Left ventricle myocardium inferior (tissue), 1 donor: ENCODE measurements around the gene DESI1. TPM values are rescaled to one million over a fixed set of nuclear protein-coding genes. Genes with fewer than 3 reads are reported as not detected.
A peak's percentile ranks its signal among the peaks of the same experiment; 100 is the strongest.
"Not testable (repeated sequence)": the region's sequence is repeated elsewhere in the genome, so short reads cannot be mapped to it uniquely, and the experiment has no call there.

Experiments
- DNase-seq: peaks from one replicate; pipeline ENCODE4 v3.0.0-alpha.2; 2020
- H3K27ac ChIP-seq: fragments of 200-600 bp; replicated peaks from 2 replicates; pipeline ENCODE4 v1.8.0; 2021
- H3K27me3 ChIP-seq: fragments of 200-600 bp; 2 replicates; pipeline ENCODE4 v1.8.0; 2021; ENCODE audit warnings: low read depth
- H3K36me3 ChIP-seq: fragments of 200-600 bp; 2 replicates; pipeline ENCODE4 v1.8.0; 2021
- H3K4me1 ChIP-seq: fragments of 200-600 bp; 2 replicates; pipeline ENCODE4 v1.8.0; 2021
- H3K4me3 ChIP-seq: fragments of 200-600 bp; 2 replicates; pipeline ENCODE4 v1.8.0; 2021; ENCODE audit warnings: mild to moderate bottlenecking, moderate library complexity
- H3K9me3 ChIP-seq: fragments of 200-600 bp; replicated peaks from 2 replicates; pipeline ENCODE4 v1.8.0; 2021
- intact Hi-C: fragments of 100-400 bp; cut with micrococcal nuclease; formaldehyde crosslinking; loops from one replicate; pipeline ENCODE4 v1.11.0; 2022
- total RNA-seq: library from RNA; stranded (reverse); fragmentation: NEBNext Ultra II Directional; extraction: Animal tissue kit (Norgen Biotek cat#: 25700); gene quantifications from one replicate; pipeline ENCODE4 v1.2.1, GENCODE V29; 2021
- TF ChIP-seq, protein P1 (sequence below): fragments of 200-600 bp; IDR thresholded peaks from 2 replicates; pipeline ENCODE4 v1.8.0; 2021; ENCODE audit warnings: antibody characterized with exemption, mild to moderate bottlenecking, borderline replicate concordance
- donor health status: DM: no; HTN: yes; CAD: no; lungs with severe emphysema.

DESI1 gene
- total RNA-seq, 1 donor from 2014 or later, result 46.2 TPM

GRCh38 chr22:41562461-41562860 lies 58.4 kb downstream of the DESI1 start:
- peak overlapping the region; percentile 97 for H3K27ac ChIP-seq
- peaks cover 69% of the 10 kb centered on the region for H3K4me1 ChIP-seq
- DNase-seq, result no peak
- peaks cover 18% of the 10 kb centered on the region for H3K27me3 ChIP-seq
- TF ChIP-seq, protein P1, sequence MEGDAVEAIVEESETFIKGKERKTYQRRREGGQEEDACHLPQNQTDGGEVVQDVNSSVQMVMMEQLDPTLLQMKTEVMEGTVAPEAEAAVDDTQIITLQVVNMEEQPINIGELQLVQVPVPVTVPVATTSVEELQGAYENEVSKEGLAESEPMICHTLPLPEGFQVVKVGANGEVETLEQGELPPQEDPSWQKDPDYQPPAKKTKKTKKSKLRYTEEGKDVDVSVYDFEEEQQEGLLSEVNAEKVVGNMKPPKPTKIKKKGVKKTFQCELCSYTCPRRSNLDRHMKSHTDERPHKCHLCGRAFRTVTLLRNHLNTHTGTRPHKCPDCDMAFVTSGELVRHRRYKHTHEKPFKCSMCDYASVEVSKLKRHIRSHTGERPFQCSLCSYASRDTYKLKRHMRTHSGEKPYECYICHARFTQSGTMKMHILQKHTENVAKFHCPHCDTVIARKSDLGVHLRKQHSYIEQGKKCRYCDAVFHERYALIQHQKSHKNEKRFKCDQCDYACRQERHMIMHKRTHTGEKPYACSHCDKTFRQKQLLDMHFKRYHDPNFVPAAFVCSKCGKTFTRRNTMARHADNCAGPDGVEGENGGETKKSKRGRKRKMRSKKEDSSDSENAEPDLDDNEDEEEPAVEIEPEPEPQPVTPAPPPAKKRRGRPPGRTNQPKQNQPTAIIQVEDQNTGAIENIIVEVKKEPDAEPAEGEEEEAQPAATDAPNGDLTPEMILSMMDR, result no peak
- no peaks in the 10 kb centered on the region for H3K36me3 ChIP-seq
- H3K4me3 ChIP-seq, result peak overlapping the region; percentile 74
- no peaks in the 10 kb centered on the region for H3K9me3 ChIP-seq
- intact Hi-C loops, result no loop called here

- intact Hi-C loops, result no loop called here
- peaks cover 18% of the 10 kb centered on the region for H3K27me3 ChIP-seq
- TF ChIP-seq, protein P1, result no peak
- peaks cover 69% of the 10 kb centered on the region for H3K4me1 ChIP-seq
- no peaks in the 10 kb centered on the region for H3K36me3 ChIP-seq
- no peaks in the 10 kb centered on the region for H3K9me3 ChIP-seq
- DNase-seq, result peak; percentile 67
- H3K4me3 ChIP-seq, result peak overlapping the region; percentile 74
- peak overlapping the region; percentile 97 for H3K27ac ChIP-seq
Measured at GRCh38 chr22:41561788-41562187, 59.1 kb downstream of the DESI1 start.

GRCh38 chr22:41561335-41561734 lies 59.5 kb downstream of the DESI1 start:
- Histone ChIP-seq H3K27ac (peak overlapping the region; percentile 97), H3K36me3 (no peaks in the 10 kb centered on the region), H3K9me3 (no peaks in the 10 kb centered on the region), H3K4me1 (peaks cover 69% of the 10 kb centered on the region), H3K4me3 (peak overlapping the region; percentile 74), H3K27me3 (peaks cover 18% of the 10 kb centered on the region)
- TF ChIP-seq, protein P1, result no peak
- DNase-seq, result no peak
- intact Hi-C loops, result no loop called here

DNA sequence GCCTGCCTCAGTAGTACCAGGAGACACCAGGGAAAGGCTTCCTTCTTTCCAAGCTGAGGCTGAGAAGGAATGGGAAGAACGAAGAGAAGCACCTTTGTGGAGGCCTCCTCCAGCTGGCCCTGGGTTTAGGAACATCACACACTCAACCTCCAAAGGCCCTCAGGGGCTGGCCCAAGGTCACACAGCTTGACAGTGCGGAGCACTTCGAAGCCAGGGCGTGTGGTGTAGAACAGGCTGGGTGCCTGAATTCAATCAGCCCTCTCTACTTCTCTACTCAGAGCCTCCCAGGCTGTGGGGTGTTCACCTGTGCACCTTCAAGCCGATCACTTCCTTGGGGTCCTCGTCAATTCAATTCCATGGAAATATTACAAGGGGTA lies 60.8 kb downstream of the DESI1 start:
- intact Hi-C loops, result no loop called here
- DNase-seq, result no peak
- Histone ChIP-seq H3K4me1 (peaks cover 65% of the 10 kb centered on the region), H3K27me3 (peaks cover 18% of the 10 kb centered on the region), H3K36me3 (no peaks in the 10 kb centered on the region), H3K27ac (peak overlapping the region; percentile 97), H3K4me3 (peak overlapping the region; percentile 74), H3K9me3 (no peaks in the 10 kb centered on the region)
- TF ChIP-seq, protein P1, result no peak

GRCh38 chr22:41558241-41558630 lies 62.6 kb downstream of the DESI1 start:
- H3K4me3 ChIP-seq, DNase-seq, intact Hi-C loops, H3K36me3 ChIP-seq, H3K9me3 ChIP-seq: not testable (repeated sequence)
- Histone ChIP-seq H3K27ac (peak overlapping the region; percentile 75), H3K27me3 (peaks cover 18% of the 10 kb centered on the region), H3K4me1 (peaks cover 55% of the 10 kb centered on the region)

GRCh38 chr22:41557401-41558240 lies 63.2 kb downstream of the DESI1 start:
- intact Hi-C loops, result no loop called here
- Histone ChIP-seq H3K9me3 (no peaks in the 10 kb centered on the region), H3K27me3 (peaks cover 14% of the 10 kb centered on the region), H3K27ac (peak overlapping the region; percentile 75), H3K36me3 (no peaks in the 10 kb centered on the region), H3K4me3 (peak overlapping the region; percentile 0), H3K4me1 (peaks cover 54% of the 10 kb centered on the region)
- peak; percentile 79 for DNase-seq
- TF ChIP-seq, protein P1, result no peak
